Endothelial cell of umbilical vein (primary cell): Measurements from ENCODE around the gene SELPLG.

Source experiments
- EZH2 ChIP-seq: IDR thresholded peaks from 2 replicates; pipeline ENCODE4 v1.6.1; 2012; ENCODE audit warnings: borderline replicate concordance, low read depth, mild to moderate bottlenecking, moderate library complexity, low read length, inconsistent platforms; ENCODE audit not compliant: severe bottlenecking
- FOS ChIP-seq: IDR thresholded peaks from 2 replicates; pipeline ENCODE4 v1.6.1; 2011; ENCODE audit warnings: mild to moderate bottlenecking, low read length, moderate library complexity, borderline replicate concordance; ENCODE audit not compliant: insufficient read depth
- JUN ChIP-seq: IDR thresholded peaks from 2 replicates; pipeline ENCODE4 v1.6.1; 2011; ENCODE audit warnings: borderline replicate concordance, low read depth; ENCODE audit not compliant: insufficient read length, insufficient read depth
- MYC ChIP-seq: IDR thresholded peaks from one replicate; pipeline ENCODE4 v1.6.1; 2011; ENCODE audit warnings: mild to moderate bottlenecking, low read depth, low read length
- POLR2A ChIP-seq: IDR thresholded peaks from 2 replicates; pipeline ENCODE4 v1.6.1; 2012; ENCODE audit warnings: low read depth, mild to moderate bottlenecking, control low read depth, low read length
- POLR2AphosphoS5 ChIP-seq: IDR thresholded peaks from 2 replicates; pipeline ENCODE4 v1.6.1; 2012; ENCODE audit warnings: low read depth, mild to moderate bottlenecking, control low read depth, low read length, moderate library complexity; ENCODE audit not compliant: insufficient read depth
- TF ChIP-seq, protein P1 (sequence below), 2 donors: IDR thresholded peaks; 1 replicate in 1 of 2; 2 replicates in 1 of 2; pipeline ENCODE4 v1.5.1; 2011; ENCODE audit warnings: low read length in 2 of 2, mild to moderate bottlenecking in 2 of 2, moderate library complexity in 2 of 2, control low read depth in 1 of 2, inconsistent platforms in 1 of 2, low read depth in 1 of 2; ENCODE audit not compliant: insufficient read depth in 1 of 2; ENCODE audit errors: extremely low read depth in 1 of 2
- TF ChIP-seq, protein P2 (sequence below): IDR thresholded peaks from 2 replicates; pipeline ENCODE4 v1.6.1; 2011; ENCODE audit not compliant: insufficient read depth, insufficient read length

DNA sequence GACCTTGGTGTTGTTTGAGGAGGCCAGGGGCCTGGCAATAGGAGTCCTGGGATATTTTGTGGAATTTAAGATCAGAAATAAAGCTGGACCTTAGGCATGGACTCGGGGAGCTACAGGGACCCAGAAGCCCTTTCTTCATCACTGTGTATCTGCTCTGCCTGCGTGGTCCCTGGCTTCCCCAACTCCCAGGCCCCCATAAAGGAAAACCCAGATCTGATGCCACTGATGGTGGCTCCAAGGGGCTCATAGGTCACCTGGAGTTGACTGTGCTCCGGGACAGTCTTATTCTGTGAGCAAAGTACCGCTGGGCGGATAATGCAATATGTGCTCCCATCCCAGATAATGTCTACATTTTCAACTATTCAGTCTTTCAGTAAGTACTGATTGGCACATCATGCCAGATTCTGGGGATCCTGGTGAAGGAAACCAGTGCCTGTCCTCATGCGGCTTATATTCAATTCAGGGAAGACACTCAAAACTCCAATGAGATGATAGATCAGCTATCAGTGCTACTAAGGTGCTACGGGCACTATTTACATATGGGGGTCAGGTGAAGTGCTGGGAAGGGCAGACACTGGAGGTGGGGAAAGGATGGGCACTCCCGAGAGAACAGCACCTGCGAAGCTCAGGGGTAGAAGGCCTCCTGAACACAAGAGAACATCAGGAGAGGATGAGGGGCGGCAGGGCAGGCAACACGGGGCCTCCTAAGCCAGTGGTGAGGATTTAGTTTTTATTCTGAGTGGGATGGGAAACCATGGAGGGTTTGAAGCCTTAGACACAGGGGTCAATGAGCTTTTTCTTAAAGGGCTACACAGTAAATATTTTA is 5.5 kb upstream of the SELPLG start:
- TF ChIP-seq, protein P1, sequence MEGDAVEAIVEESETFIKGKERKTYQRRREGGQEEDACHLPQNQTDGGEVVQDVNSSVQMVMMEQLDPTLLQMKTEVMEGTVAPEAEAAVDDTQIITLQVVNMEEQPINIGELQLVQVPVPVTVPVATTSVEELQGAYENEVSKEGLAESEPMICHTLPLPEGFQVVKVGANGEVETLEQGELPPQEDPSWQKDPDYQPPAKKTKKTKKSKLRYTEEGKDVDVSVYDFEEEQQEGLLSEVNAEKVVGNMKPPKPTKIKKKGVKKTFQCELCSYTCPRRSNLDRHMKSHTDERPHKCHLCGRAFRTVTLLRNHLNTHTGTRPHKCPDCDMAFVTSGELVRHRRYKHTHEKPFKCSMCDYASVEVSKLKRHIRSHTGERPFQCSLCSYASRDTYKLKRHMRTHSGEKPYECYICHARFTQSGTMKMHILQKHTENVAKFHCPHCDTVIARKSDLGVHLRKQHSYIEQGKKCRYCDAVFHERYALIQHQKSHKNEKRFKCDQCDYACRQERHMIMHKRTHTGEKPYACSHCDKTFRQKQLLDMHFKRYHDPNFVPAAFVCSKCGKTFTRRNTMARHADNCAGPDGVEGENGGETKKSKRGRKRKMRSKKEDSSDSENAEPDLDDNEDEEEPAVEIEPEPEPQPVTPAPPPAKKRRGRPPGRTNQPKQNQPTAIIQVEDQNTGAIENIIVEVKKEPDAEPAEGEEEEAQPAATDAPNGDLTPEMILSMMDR (IDR thresholded peaks at IDR 0.05; ENCODE audit: extremely low read depth in 1 of 2, insufficient read depth in 1 of 2, low read depth in 1 of 2, low read length in 2 of 2) = no peak
- TF ChIP-seq POLR2A (no peak), EZH2 (no peak), POLR2AphosphoS5 (no peak), JUN (no peak), MYC (no peak), FOS (no peak)
- TF ChIP-seq, protein P2, sequence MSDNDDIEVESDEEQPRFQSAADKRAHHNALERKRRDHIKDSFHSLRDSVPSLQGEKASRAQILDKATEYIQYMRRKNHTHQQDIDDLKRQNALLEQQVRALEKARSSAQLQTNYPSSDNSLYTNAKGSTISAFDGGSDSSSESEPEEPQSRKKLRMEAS = no peak
